Measurements from ENCODE around the gene ANO7. TPM values are rescaled to one million over a fixed set of nuclear protein-coding genes. Genes with fewer than 3 reads are reported as not detected.

Gene ANO7
- total RNA-seq, 1 donor from 2014 or later, result 2.2 TPM

DNA sequence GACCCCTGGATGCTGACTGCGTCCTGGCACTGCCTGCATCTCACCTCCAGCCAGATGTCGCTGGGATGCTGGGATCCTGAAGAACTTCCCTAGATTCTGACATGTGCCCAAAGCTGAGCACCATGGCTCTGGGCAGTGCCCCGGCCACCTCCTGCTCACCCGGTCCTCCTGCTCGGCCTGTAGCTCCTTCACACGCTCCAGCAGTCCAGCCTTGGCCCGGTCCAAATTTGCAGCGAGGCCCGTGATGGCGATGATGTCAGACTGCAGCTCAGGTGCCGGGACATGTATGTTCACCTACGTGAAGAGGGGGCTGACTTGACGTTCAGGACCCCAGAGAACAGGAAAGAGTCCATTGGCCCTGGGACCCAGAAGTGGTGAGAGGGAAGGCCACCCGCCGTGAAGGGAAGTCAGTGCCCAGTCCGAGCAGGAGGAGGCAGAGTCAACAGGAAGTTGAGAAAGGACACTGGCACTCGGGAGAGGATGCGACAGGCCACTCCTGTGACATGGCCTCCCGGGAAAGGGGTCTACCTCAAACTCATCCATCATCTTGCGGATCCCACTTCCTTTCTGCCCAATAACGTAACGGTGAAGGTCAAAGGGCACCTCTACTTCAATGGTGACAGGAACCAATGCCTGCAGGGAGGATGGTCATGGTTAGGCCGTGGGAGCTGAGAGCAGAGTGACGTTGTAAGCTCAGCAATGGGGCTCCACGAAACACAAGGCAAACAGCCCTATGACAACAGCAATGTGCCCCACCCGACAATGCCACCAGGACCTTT, 46.7 kb downstream of the ANO7 start:
- peak; percentile 59 for DNase-seq (ENCODE audit: low spot score)
- Mint-ChIP-seq H3K4me1 (ENCODE audit: low read depth) (no peaks in the 10 kb centered on the region), H3K36me3 (ENCODE audit: low read depth) (peaks cover 75% of the 10 kb centered on the region), H3K9me3 (ENCODE audit: low read depth) (no peaks in the 10 kb centered on the region), H3K4me3 (ENCODE audit: unreplicated experiment) (no peak overlapping the region), H3K27ac (ENCODE audit: unreplicated experiment) (no peak overlapping the region), H3K27me3 (ENCODE audit: low read depth) (no peaks in the 10 kb centered on the region)
- TF ChIP-seq, protein P1, sequence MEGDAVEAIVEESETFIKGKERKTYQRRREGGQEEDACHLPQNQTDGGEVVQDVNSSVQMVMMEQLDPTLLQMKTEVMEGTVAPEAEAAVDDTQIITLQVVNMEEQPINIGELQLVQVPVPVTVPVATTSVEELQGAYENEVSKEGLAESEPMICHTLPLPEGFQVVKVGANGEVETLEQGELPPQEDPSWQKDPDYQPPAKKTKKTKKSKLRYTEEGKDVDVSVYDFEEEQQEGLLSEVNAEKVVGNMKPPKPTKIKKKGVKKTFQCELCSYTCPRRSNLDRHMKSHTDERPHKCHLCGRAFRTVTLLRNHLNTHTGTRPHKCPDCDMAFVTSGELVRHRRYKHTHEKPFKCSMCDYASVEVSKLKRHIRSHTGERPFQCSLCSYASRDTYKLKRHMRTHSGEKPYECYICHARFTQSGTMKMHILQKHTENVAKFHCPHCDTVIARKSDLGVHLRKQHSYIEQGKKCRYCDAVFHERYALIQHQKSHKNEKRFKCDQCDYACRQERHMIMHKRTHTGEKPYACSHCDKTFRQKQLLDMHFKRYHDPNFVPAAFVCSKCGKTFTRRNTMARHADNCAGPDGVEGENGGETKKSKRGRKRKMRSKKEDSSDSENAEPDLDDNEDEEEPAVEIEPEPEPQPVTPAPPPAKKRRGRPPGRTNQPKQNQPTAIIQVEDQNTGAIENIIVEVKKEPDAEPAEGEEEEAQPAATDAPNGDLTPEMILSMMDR (IDR thresholded peaks at IDR 0.05), result no peak

DNA sequence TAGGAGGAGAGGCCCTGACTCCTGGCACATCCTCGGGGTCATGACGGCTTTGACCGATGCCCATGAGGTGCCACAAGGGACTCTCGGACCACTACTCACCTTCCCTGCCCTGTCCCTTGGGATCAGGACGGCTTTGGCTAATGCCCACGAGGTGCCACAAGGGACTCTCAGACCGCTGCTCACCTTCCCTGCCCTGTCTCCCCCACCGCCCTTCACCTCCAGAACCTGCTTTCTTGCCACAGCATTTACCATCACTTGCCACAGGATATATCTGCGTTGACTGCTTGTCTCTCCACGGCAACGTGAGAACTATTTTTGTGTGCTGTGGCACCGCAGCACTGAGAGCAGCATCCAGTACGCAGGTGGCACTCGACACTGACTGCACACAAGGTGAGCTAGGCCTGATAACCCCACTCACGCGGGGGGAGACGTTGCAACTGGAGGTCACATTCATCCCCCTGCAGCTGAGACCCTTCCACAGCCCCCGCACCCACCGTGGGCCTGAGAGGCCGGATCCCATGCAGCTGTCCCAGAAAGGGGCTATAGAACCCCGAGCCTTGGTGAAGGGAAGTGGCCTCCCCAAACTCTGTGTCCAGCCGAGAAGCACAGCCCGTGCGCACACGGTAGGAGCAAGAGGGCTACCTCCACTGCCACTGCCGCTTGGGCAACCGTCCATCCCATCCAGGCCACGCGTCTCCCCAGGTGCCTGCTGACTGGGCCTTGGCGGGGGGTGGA, 47.5 kb downstream of the ANO7 start:
- no peak overlapping the region for H3K27ac Mint-ChIP-seq (ENCODE audit: unreplicated experiment)
- TF ChIP-seq, protein P1 (IDR thresholded peaks at IDR 0.05), result no peak
- H3K9me3 Mint-ChIP-seq (ENCODE audit: low read depth), result no peaks in the 10 kb centered on the region
- H3K4me3 Mint-ChIP-seq (ENCODE audit: unreplicated experiment), result no peak overlapping the region
- H3K36me3 Mint-ChIP-seq (ENCODE audit: low read depth), result peaks cover 76% of the 10 kb centered on the region
- peak; percentile 76 for DNase-seq (ENCODE audit: low spot score)
- H3K4me1 Mint-ChIP-seq (ENCODE audit: low read depth), result no peaks in the 10 kb centered on the region
- no peaks in the 10 kb centered on the region for H3K27me3 Mint-ChIP-seq (ENCODE audit: low read depth)

DNA sequence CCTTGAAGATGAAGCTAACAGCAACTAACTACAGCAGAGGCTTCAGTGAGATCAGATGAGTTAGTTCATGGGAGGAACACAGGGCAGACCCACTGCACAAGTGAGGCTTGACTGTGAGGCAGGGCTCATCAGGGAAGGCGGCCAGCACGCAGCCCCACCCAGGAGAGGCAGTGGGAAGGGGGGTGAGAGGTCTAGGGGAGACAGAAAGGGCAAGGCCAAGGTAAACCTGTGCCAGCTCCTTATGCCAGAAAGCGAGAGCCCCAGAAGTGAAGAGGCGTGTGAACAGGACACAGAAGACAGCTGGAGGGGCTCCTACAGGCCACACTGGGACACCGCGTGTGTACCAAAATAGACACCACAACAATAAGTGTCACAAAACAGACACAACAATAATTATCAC, 48.6 kb downstream of the ANO7 start:
- H3K36me3 Mint-ChIP-seq (ENCODE audit: low read depth), result peaks cover 76% of the 10 kb centered on the region
- TF ChIP-seq, protein P1 (IDR thresholded peaks at IDR 0.05), result no peak
- H3K4me1 Mint-ChIP-seq (ENCODE audit: low read depth), result peaks cover 6% of the 10 kb centered on the region
- H3K9me3 Mint-ChIP-seq (ENCODE audit: low read depth), result no peaks in the 10 kb centered on the region
- no peak overlapping the region for H3K27ac Mint-ChIP-seq (ENCODE audit: unreplicated experiment)
- H3K4me3 Mint-ChIP-seq (ENCODE audit: unreplicated experiment), result no peak overlapping the region
- peak; percentile 26 for DNase-seq (ENCODE audit: low spot score)
- H3K27me3 Mint-ChIP-seq (ENCODE audit: low read depth), result no peaks in the 10 kb centered on the region

DNA sequence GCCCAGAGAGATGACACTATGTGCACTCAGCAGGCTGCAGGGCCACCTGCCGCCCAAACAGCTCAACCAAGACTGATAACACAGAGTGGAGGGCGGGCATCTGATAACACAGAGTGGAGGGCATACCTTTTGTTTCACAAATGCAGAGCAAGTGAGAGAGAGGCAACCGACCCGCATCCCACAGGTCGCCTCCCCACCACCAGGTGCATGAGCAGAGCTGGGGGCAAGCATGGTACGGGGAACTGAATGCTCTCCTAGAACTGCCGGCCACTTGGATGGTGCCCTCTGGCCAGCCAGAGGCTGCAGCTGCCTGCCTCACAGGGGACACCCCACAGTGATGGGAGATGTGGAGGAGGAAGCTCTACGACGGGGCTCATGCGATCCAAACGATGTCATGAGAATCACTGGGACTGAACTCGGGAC, 49.5 kb downstream of the ANO7 start:
- H3K4me1 Mint-ChIP-seq (ENCODE audit: low read depth), result peaks cover 10% of the 10 kb centered on the region
- H3K9me3 Mint-ChIP-seq (ENCODE audit: low read depth), result no peaks in the 10 kb centered on the region
- no peak overlapping the region for H3K27ac Mint-ChIP-seq (ENCODE audit: unreplicated experiment)
- H3K4me3 Mint-ChIP-seq (ENCODE audit: unreplicated experiment), result no peak overlapping the region
- DNase-seq (ENCODE audit: low spot score), result peak; percentile 85
- H3K36me3 Mint-ChIP-seq (ENCODE audit: low read depth), result peaks cover 81% of the 10 kb centered on the region
- no peaks in the 10 kb centered on the region for H3K27me3 Mint-ChIP-seq (ENCODE audit: low read depth)
- TF ChIP-seq, protein P1 (IDR thresholded peaks at IDR 0.05), result no peak

DNA sequence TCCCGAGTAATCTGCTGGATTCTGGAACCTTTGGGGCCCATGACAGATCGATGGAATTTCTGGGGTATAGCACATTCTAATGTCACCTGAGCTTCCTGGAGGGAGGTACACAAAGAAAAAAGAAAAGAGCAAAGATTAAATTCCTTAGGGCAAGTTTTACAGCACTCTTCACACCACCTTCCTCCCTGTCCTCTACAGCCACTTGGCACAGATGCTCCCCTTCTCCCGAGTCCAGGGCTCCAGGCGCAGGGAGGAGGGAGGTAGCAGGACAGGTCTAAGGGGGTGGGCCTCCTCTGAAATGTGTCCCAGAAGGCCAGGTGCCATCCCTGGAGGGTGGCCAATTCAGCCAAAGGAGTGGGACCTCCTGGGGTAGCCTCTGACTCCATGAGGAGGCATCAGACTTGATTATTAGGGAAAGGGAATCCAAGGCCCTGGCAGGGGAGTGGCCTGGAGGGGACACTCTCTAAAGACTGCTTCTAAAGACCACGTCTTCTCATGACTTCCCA, 50.3 kb downstream of the ANO7 start:
- H3K27me3 Mint-ChIP-seq (ENCODE audit: low read depth), result no peaks in the 10 kb centered on the region
- peak; percentile 39 for DNase-seq (ENCODE audit: low spot score)
- peaks cover 10% of the 10 kb centered on the region for H3K4me1 Mint-ChIP-seq (ENCODE audit: low read depth)
- TF ChIP-seq, protein P1 (IDR thresholded peaks at IDR 0.05), result no peak
- H3K27ac Mint-ChIP-seq (ENCODE audit: unreplicated experiment), result peak overlapping the region; percentile 61
- peaks cover 81% of the 10 kb centered on the region for H3K36me3 Mint-ChIP-seq (ENCODE audit: low read depth)
- H3K4me3 Mint-ChIP-seq (ENCODE audit: unreplicated experiment), result no peak overlapping the region
- no peaks in the 10 kb centered on the region for H3K9me3 Mint-ChIP-seq (ENCODE audit: low read depth)
